Measurements from ENCODE around the gene EFCAB9.

The EFCAB9 gene

DNA sequence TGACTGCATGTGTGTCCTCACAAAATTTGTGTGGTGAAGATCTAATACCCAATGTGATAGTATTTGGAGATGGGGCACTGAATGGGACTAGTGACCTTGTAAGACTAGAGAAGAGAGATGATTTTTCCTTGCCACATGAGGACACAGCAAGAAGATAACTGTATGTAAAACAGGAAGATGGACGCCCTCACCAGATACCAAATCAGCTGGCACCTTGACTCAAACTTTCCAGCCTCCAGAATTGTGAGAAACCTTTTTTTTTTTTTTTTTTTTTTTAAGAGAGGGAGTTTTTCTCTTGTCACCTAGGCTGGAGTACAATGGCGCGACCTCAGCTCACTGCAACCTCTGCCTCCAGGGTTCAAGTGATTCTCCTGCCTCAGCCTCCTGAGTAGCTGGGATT is 49.3 kb downstream of the EFCAB9 start:
- DNase-seq (ENCODE audit: low spot score), result no peak

DNA sequence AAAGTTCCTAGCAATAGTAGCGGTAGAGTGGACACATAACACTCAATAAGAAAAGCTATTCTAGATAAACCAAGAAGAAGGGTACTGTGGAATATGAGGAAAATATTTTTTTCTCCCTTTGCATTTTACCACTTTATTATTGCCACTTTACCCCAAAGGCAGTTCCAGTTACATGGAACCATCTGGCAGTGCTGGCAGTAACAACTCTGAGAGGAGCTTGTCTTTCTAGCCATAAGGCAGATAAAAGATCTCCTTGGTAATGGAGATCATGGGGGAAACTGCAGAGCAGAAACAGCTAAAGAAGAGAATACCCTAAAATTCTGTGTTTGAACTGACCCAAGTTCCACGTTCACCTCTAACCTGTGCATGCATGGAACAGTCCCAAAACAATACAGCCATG is 51.1 kb downstream of the EFCAB9 start:
- no peak for DNase-seq (ENCODE audit: low spot score)

DNA sequence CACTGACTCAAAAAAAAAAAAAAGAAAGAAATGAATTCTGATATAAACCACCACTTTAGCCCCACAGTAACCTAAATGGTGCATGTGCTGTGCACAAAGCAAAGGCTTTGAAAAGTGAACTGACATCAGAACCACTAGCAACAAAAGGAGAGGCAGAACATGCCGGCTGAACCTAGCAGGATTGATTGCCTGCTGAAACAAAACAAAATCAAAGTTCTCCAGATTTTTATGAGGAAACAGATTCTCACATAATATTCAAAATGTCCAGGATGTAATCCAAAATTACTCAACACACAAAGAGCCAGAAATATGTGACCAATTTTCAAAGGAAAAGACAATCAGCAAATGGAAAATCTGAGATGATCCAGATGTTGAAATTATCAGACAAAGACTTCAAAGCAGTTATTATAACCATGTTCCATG is 51.7 kb downstream of the EFCAB9 start:
- no peak for DNase-seq (ENCODE audit: low spot score)

DNA sequence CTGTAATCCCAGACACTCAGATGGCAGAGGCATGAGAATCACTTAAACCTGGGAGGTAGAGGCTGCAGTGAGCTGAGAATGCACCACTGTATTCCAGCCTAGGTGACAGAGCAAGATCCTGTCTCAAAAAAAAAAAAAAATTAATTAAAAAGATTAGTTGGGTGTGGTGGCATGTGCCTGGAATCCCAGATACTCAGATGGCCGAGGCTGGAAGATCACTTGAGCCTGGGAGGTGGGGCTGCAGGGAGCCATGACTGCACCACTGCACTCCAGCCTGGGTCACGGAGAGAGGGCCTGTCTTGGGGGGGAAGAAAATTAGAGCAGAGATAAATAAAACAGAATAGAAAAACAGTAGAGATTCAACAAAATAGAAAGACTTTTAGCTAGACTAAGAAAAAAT is 54.7 kb downstream of the EFCAB9 start:
- no peak for DNase-seq (ENCODE audit: low spot score)

DNA sequence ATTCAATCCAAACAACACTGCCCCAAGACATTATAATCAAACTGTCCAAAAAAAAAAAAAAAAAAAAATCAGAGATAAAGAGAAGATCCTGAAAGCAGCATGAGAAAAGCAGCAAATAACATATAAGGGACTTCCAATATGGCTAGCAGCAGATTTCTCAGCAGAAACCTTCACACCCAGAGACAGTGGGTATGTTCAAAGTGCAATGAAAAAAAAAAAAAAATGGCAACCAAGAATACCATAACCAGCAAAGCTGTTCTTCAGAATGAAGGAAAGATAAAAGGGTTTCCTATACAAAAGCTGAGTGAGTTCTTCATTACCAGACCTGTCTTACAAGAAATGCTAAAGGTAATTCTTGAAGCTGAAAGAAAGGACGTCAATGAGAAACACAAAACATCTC is 57.4 kb downstream of the EFCAB9 start:
- no peak for DNase-seq (ENCODE audit: low spot score)

DNA sequence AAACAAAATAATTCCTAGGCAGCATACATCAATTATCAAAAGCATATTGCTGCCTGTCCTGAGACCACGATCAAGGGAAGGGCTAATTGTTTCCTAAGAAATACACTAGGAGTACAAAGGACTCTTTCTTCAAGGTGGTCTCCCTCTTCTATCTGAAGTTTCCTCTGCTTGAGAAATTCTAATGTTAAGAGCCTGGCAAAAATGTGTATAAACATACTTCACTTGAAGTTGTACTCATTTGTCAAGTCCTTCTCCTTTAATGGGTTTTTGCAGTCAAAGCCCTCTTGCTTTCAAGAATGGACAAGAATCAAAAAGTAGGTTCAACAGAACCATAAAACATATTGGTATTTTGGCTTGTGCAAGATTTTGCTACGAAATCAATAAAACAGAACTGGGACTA is 58.5 kb downstream of the EFCAB9 start:
- DNase-seq (ENCODE audit: low spot score), result no peak
